Measurements from ENCODE around the gene TMEM209. TPM values are rescaled to one million over a fixed set of nuclear protein-coding genes. Genes with fewer than 3 reads are reported as not detected.
"Not testable (repeated sequence)": the region's sequence is repeated elsewhere in the genome, so short reads cannot be mapped to it uniquely, and the experiment has no call there.

The TMEM209 gene
- total and polyA plus RNA-seq, 9 donors: 7.6 to 26.1 (median 14.9) TPM

GRCh38 chr7:130231792-130232191, 26.6 kb upstream of the TMEM209 start:
- Histone ChIP-seq H3K4me3 (no peak overlapping the region), H3K27me3 (no peaks in the 10 kb centered on the region), H3K36me3 (no peaks in the 10 kb centered on the region), H3K27ac (no peak overlapping the region), H3K4me1 (ENCODE audit: insufficient read depth) (no peaks in the 10 kb centered on the region), H3K9me3 (no peaks in the 10 kb centered on the region)
- DNase-seq: no peak
- intact Hi-C loops (cut with DNase I): no loop called here
- WGBS, 3 donors: 76 to 82% (median 77%) methylated on average over 6 of the region's 6 CpGs
- no peak for TF ChIP-seq EP300 (IDR thresholded peaks at IDR 0.05)
- TF ChIP-seq POLR2A (IDR thresholded peaks at IDR 0.05): no peak
- TF ChIP-seq CTCF (IDR thresholded peaks at IDR 0.05): no peak

GRCh38 chr7:130229981-130230380, 24.8 kb upstream of the TMEM209 start:
- DNase-seq; H3K27ac ChIP-seq; H3K27me3 ChIP-seq; H3K4me1 ChIP-seq (ENCODE audit: insufficient read depth); H3K36me3 ChIP-seq; H3K9me3 ChIP-seq; intact Hi-C loops (cut with DNase I); H3K4me3 ChIP-seq: not testable (repeated sequence)
- 92 to 94% (median 93%) methylated on average over 22 to 28 of the region's 28 CpGs for WGBS, 3 donors

- Histone ChIP-seq H3K36me3 (no peaks in the 10 kb centered on the region), H3K27me3 (no peaks in the 10 kb centered on the region), H3K4me3 (no peak overlapping the region), H3K4me1 (ENCODE audit: insufficient read depth) (no peaks in the 10 kb centered on the region), H3K9me3 (no peaks in the 10 kb centered on the region), H3K27ac (no peak overlapping the region)
- DNase-seq: no peak
- 66 to 87% (median 78%) methylated on average over 7 of the region's 7 CpGs for WGBS, 3 donors
- no peak for TF ChIP-seq POLR2A (IDR thresholded peaks at IDR 0.05)
- TF ChIP-seq CTCF (IDR thresholded peaks at IDR 0.05): no peak
- no peak for TF ChIP-seq EP300 (IDR thresholded peaks at IDR 0.05)
- intact Hi-C loops (cut with DNase I): no loop called here
Observed at GRCh38 chr7:130228840-130229502, 23.8 kb upstream of the TMEM209 start.

GRCh38 chr7:130227883-130228575, 22.8 kb upstream of the TMEM209 start:
- DNase-seq: no peak
- 16 to 24% (median 22%) methylated on average over 1 of the region's 1 CpG for WGBS, 3 donors
- intact Hi-C loops (cut with DNase I): no loop called here
- no peak for TF ChIP-seq EP300 (IDR thresholded peaks at IDR 0.05)
- TF ChIP-seq POLR2A (IDR thresholded peaks at IDR 0.05): no peak
- TF ChIP-seq CTCF (IDR thresholded peaks at IDR 0.05): no peak
- no peaks in the 10 kb centered on the region for H3K27me3 ChIP-seq
- H3K36me3 ChIP-seq: no peaks in the 10 kb centered on the region
- peak overlapping the region in 1 of 2 donors; percentile 11 for H3K27ac ChIP-seq
- H3K4me3 ChIP-seq: no peak overlapping the region
- H3K9me3 ChIP-seq: no peaks in the 10 kb centered on the region
- no peaks in the 10 kb centered on the region for H3K4me1 ChIP-seq (ENCODE audit: insufficient read depth)

- WGBS, 3 donors: 87 to 98% (median 97%) methylated on average over 1 of the region's 1 CpG
- H3K9me3 ChIP-seq: no peaks in the 10 kb centered on the region
- no peaks in the 10 kb centered on the region for H3K4me1 ChIP-seq (ENCODE audit: insufficient read depth)
- no peak overlapping the region for H3K27ac ChIP-seq
- intact Hi-C loops (cut with DNase I): no loop called here
- H3K4me3 ChIP-seq: no peak overlapping the region
- no peaks in the 10 kb centered on the region for H3K27me3 ChIP-seq
- DNase-seq: no peak
- H3K36me3 ChIP-seq: no peaks in the 10 kb centered on the region
- TF ChIP-seq POLR2A (IDR thresholded peaks at IDR 0.05) (no peak), CTCF (IDR thresholded peaks at IDR 0.05) (no peak), EP300 (IDR thresholded peaks at IDR 0.05) (no peak)
Observed at GRCh38 chr7:130226333-130226732, 21.1 kb upstream of the TMEM209 start.

- H3K4me3 ChIP-seq; H3K27me3 ChIP-seq; DNase-seq; H3K4me1 ChIP-seq (ENCODE audit: insufficient read depth); intact Hi-C loops (cut with DNase I); H3K9me3 ChIP-seq; H3K36me3 ChIP-seq; H3K27ac ChIP-seq: not testable (repeated sequence)
- WGBS, 3 donors: 41 to 67% (median 46%) methylated on average over 3 of the region's 3 CpGs
Observed at GRCh38 chr7:130224923-130225322, 19.7 kb upstream of the TMEM209 start.
